Colonic mucosa (tissue), 4 donors: ENCODE results near the gene NEU3. TPM values are rescaled to one million over a fixed set of nuclear protein-coding genes. Genes with fewer than 3 reads are reported as not detected.

Source experiments
- DNase-seq: peaks from one replicate; pipeline ENCODE4 v3.0.0-alpha.2; 2020
- H3K27ac ChIP-seq: fragments of 200-600 bp; one replicate; pipeline ENCODE4 v1.8.0; 2021
- H3K27me3 ChIP-seq: fragments of 200-600 bp; one replicate; pipeline ENCODE4 v1.8.0; 2021
- H3K36me3 ChIP-seq: fragments of 200-600 bp; one replicate; pipeline ENCODE4 v1.8.0; 2021
- H3K4me1 ChIP-seq: fragments of 200-600 bp; one replicate; pipeline ENCODE4 v1.8.0; 2021; ENCODE audit warnings: mild to moderate bottlenecking
- H3K4me3 ChIP-seq: fragments of 200-600 bp; one replicate; pipeline ENCODE4 v1.8.0; 2021
- H3K9ac ChIP-seq, 2 donors: one replicate each; pipeline ENCODE4 v1.7.0; 2013; ENCODE audit warnings: control low read depth in 2 of 2, low read depth in 2 of 2, low read length in 2 of 2
- H3K9me3 ChIP-seq: fragments of 200-600 bp; one replicate; pipeline ENCODE4 v1.8.0; 2021
- intact Hi-C: fragments of 100-400 bp; cut with DNase I; formaldehyde crosslinking; loops from one replicate; pipeline ENCODE4 v1.14.1; 2022
- total RNA-seq, 2 donors: library from RNA; stranded (reverse); fragmentation: NEBNext Ultra II Directional in 1 of 2; extraction: Animal tissue kit (Norgen Biotek cat#: 25700) in 1 of 2; gene quantifications; one replicate each; pipeline ENCODE4 v1.2.1, GENCODE V29; 2021
- TF ChIP-seq, protein P1 (sequence below): fragments of 200-600 bp; IDR thresholded peaks from one replicate; pipeline ENCODE4 v1.8.0; 2022; ENCODE audit warnings: antibody characterized with exemption, mild to moderate bottlenecking
- donor health status: healthy.
- donor health status: DM: no; HTN: no; CAD: no.
- donor health status: DM: no; HTN: no; CAD: no.

The NEU3 gene
- total RNA-seq, 2 donors from 2014 or later: 3.3 to 8.1 TPM

- no peaks in the 10 kb centered on the region for H3K4me1 ChIP-seq
- TF ChIP-seq, protein P1, sequence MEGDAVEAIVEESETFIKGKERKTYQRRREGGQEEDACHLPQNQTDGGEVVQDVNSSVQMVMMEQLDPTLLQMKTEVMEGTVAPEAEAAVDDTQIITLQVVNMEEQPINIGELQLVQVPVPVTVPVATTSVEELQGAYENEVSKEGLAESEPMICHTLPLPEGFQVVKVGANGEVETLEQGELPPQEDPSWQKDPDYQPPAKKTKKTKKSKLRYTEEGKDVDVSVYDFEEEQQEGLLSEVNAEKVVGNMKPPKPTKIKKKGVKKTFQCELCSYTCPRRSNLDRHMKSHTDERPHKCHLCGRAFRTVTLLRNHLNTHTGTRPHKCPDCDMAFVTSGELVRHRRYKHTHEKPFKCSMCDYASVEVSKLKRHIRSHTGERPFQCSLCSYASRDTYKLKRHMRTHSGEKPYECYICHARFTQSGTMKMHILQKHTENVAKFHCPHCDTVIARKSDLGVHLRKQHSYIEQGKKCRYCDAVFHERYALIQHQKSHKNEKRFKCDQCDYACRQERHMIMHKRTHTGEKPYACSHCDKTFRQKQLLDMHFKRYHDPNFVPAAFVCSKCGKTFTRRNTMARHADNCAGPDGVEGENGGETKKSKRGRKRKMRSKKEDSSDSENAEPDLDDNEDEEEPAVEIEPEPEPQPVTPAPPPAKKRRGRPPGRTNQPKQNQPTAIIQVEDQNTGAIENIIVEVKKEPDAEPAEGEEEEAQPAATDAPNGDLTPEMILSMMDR: no peak
- no peak overlapping the region for H3K9ac ChIP-seq
- H3K9me3 ChIP-seq: no peaks in the 10 kb centered on the region
- no peak overlapping the region for H3K27ac ChIP-seq
- DNase-seq: no peak
- intact Hi-C loops: no loop called here
- H3K27me3 ChIP-seq: no peaks in the 10 kb centered on the region
- no peaks in the 10 kb centered on the region for H3K36me3 ChIP-seq
- H3K4me3 ChIP-seq: no peak overlapping the region
These were observed 17.8 kb upstream of the NEU3 start for GRCh38 chr11:74970852-74971395.

- no peaks in the 10 kb centered on the region for H3K9me3 ChIP-seq
These were observed 17.3 kb upstream of the NEU3 start for GRCh38 chr11:74971424-74971823.

GRCh38 chr11:74978041-74978440 lies 10.7 kb upstream of the NEU3 start:
- H3K9me3 ChIP-seq: no peaks in the 10 kb centered on the region
- H3K4me3 ChIP-seq: no peak overlapping the region
- no peaks in the 10 kb centered on the region for H3K4me1 ChIP-seq
- H3K27ac ChIP-seq: no peak overlapping the region
- no peak for DNase-seq
- peaks cover 7% of the 10 kb centered on the region for H3K36me3 ChIP-seq
- H3K9ac ChIP-seq: no peak overlapping the region
- TF ChIP-seq, protein P1: no peak
- H3K27me3 ChIP-seq: no peaks in the 10 kb centered on the region
- intact Hi-C loops: no loop called here

More at GRCh38 chr11:74971424-74971823, 17.3 kb upstream of the NEU3 start:
- intact Hi-C loops: no loop called here
- Histone ChIP-seq H3K9ac (no peak overlapping the region), H3K4me1 (no peaks in the 10 kb centered on the region), H3K36me3 (no peaks in the 10 kb centered on the region), H3K27ac (no peak overlapping the region), H3K27me3 (no peaks in the 10 kb centered on the region), H3K4me3 (no peak overlapping the region)
- TF ChIP-seq, protein P1: no peak
- DNase-seq: no peak

GRCh38 chr11:74980634-74981033 lies 8.1 kb upstream of the NEU3 start:
- Histone ChIP-seq H3K9me3 (no peaks in the 10 kb centered on the region), H3K4me3 (no peak overlapping the region), H3K27ac (no peak overlapping the region), H3K9ac (no peak overlapping the region), H3K27me3 (no peaks in the 10 kb centered on the region), H3K36me3 (peaks cover 7% of the 10 kb centered on the region), H3K4me1 (no peaks in the 10 kb centered on the region)
- TF ChIP-seq, protein P1: no peak
- intact Hi-C loops: no loop called here
- DNase-seq: no peak

GRCh38 chr11:74981888-74982287 lies 6.8 kb upstream of the NEU3 start:
- Histone ChIP-seq H3K27me3 (no peaks in the 10 kb centered on the region), H3K36me3 (peaks cover 7% of the 10 kb centered on the region), H3K9ac (no peak overlapping the region), H3K4me1 (no peaks in the 10 kb centered on the region), H3K27ac (no peak overlapping the region), H3K9me3 (no peaks in the 10 kb centered on the region), H3K4me3 (no peak overlapping the region)
- no peak for DNase-seq
- TF ChIP-seq, protein P1: no peak
- intact Hi-C loops: no loop called here
